ENCODE results near the gene MUC5AC.
"Not testable (repeated sequence)": the region's sequence is repeated elsewhere in the genome, so short reads cannot be mapped to it uniquely, and the experiment has no call there.

Gene MUC5AC

GRCh38 chr11:1162491-1163311 lies 4.9 kb downstream of the MUC5AC start:
- DNase-seq (ENCODE audit: low read depth, low spot score), result no peak

GRCh38 chr11:1163321-1163910 lies 5.7 kb downstream of the MUC5AC start:
- no peaks in the 10 kb centered on the region for H3K36me3 ChIP-seq (ENCODE audit: insufficient read depth, low read length)
- no peak overlapping the region for H3K9ac ChIP-seq (ENCODE audit: insufficient read length)
- TF ChIP-seq EZH2 (IDR thresholded peaks at IDR 0.05) (no peak), POLR2AphosphoS5 (IDR thresholded peaks at IDR 0.05; ENCODE audit: borderline replicate concordance, low read depth, low read length) (no peak), FOXP2 (optimal IDR thresholded peaks at IDR 0.05; ENCODE audit: control extremely low read depth, extremely low read length, insufficient read depth) (no peak)
- no peak for DNase-seq (ENCODE audit: low read depth, low spot score)
- no peaks in the 10 kb centered on the region for H3K9me3 ChIP-seq (ENCODE audit: low read depth, low read length)
- no peak overlapping the region for H3K4me3 ChIP-seq
- no peak overlapping the region for H3K27ac ChIP-seq

More at GRCh38 chr11:1162491-1163311, 4.9 kb downstream of the MUC5AC start:
- no peak overlapping the region for H3K27ac ChIP-seq
- H3K4me3 ChIP-seq, result no peak overlapping the region
- no peak for TF ChIP-seq POLR2AphosphoS5 (IDR thresholded peaks at IDR 0.05; ENCODE audit: borderline replicate concordance, low read depth, low read length)
- no peak for TF ChIP-seq EZH2 (IDR thresholded peaks at IDR 0.05)
- no peak for TF ChIP-seq FOXP2 (optimal IDR thresholded peaks at IDR 0.05; ENCODE audit: control extremely low read depth, extremely low read length, insufficient read depth)
- H3K9me3 ChIP-seq (ENCODE audit: low read depth, low read length), result no peaks in the 10 kb centered on the region
- no peaks in the 10 kb centered on the region for H3K36me3 ChIP-seq (ENCODE audit: insufficient read depth, low read length)
- H3K9ac ChIP-seq (ENCODE audit: insufficient read length), result no peak overlapping the region

- no peak overlapping the region for H3K4me3 ChIP-seq
- H3K36me3 ChIP-seq (ENCODE audit: insufficient read depth, low read length), result no peaks in the 10 kb centered on the region
- H3K9me3 ChIP-seq (ENCODE audit: low read depth, low read length), result no peaks in the 10 kb centered on the region
- no peak overlapping the region for H3K9ac ChIP-seq (ENCODE audit: insufficient read length)
- no peak for TF ChIP-seq POLR2AphosphoS5 (IDR thresholded peaks at IDR 0.05; ENCODE audit: borderline replicate concordance, low read depth, low read length)
- TF ChIP-seq EZH2 (IDR thresholded peaks at IDR 0.05), result no peak
- TF ChIP-seq FOXP2 (optimal IDR thresholded peaks at IDR 0.05; ENCODE audit: control extremely low read depth, extremely low read length, insufficient read depth), result no peak
- no peak for DNase-seq (ENCODE audit: low read depth, low spot score)
- H3K27ac ChIP-seq, result no peak overlapping the region
Measured at GRCh38 chr11:1163911-1164735, 6.4 kb downstream of the MUC5AC start.

GRCh38 chr11:1164779-1165255 lies 7.1 kb downstream of the MUC5AC start:
- not testable (repeated sequence) for H3K9me3 ChIP-seq (ENCODE audit: low read depth, low read length); H3K36me3 ChIP-seq (ENCODE audit: insufficient read depth, low read length)

GRCh38 chr11:1165256-1166041 lies 7.7 kb downstream of the MUC5AC start:
- Histone ChIP-seq H3K27ac (no peak overlapping the region), H3K9ac (ENCODE audit: insufficient read length) (no peak overlapping the region), H3K36me3 (ENCODE audit: insufficient read depth, low read length) (no peaks in the 10 kb centered on the region), H3K9me3 (ENCODE audit: low read depth, low read length) (no peaks in the 10 kb centered on the region), H3K4me3 (no peak overlapping the region)
- TF ChIP-seq FOXP2 (optimal IDR thresholded peaks at IDR 0.05; ENCODE audit: control extremely low read depth, extremely low read length, insufficient read depth) (no peak), POLR2AphosphoS5 (IDR thresholded peaks at IDR 0.05; ENCODE audit: borderline replicate concordance, low read depth, low read length) (no peak), EZH2 (IDR thresholded peaks at IDR 0.05) (no peak)
- no peak for DNase-seq (ENCODE audit: low read depth, low spot score)

More at GRCh38 chr11:1164779-1165255, 7.1 kb downstream of the MUC5AC start:
- not testable (repeated sequence) for H3K27ac ChIP-seq; H3K9ac ChIP-seq (ENCODE audit: insufficient read length); DNase-seq (ENCODE audit: low read depth, low spot score); H3K4me3 ChIP-seq

GRCh38 chr11:1167256-1167655 lies 9.5 kb downstream of the MUC5AC start:
- no peak overlapping the region for H3K27ac ChIP-seq
- no peaks in the 10 kb centered on the region for H3K36me3 ChIP-seq (ENCODE audit: insufficient read depth, low read length)
- no peaks in the 10 kb centered on the region for H3K9me3 ChIP-seq (ENCODE audit: low read depth, low read length)
- no peak overlapping the region for H3K9ac ChIP-seq (ENCODE audit: insufficient read length)
- no peak overlapping the region for H3K4me3 ChIP-seq
- no peak for DNase-seq (ENCODE audit: low read depth, low spot score)
- TF ChIP-seq POLR2AphosphoS5 (IDR thresholded peaks at IDR 0.05; ENCODE audit: borderline replicate concordance, low read depth, low read length) (no peak), FOXP2 (optimal IDR thresholded peaks at IDR 0.05; ENCODE audit: control extremely low read depth, extremely low read length, insufficient read depth) (no peak)

- Histone ChIP-seq H3K9me3 (ENCODE audit: low read depth, low read length) (no peaks in the 10 kb centered on the region), H3K27ac (no peak overlapping the region), H3K36me3 (ENCODE audit: insufficient read depth, low read length) (no peaks in the 10 kb centered on the region), H3K4me3 (no peak overlapping the region), H3K9ac (ENCODE audit: insufficient read length) (no peak overlapping the region)
- DNase-seq (ENCODE audit: low read depth, low spot score), result no peak
- no peak for TF ChIP-seq EZH2 (IDR thresholded peaks at IDR 0.05)
- TF ChIP-seq FOXP2 (optimal IDR thresholded peaks at IDR 0.05; ENCODE audit: control extremely low read depth, extremely low read length, insufficient read depth), result no peak
- TF ChIP-seq POLR2AphosphoS5 (IDR thresholded peaks at IDR 0.05; ENCODE audit: borderline replicate concordance, low read depth, low read length), result no peak
Measured at GRCh38 chr11:1167751-1168231, 10.0 kb downstream of the MUC5AC start.

Data from SK-N-MC (cell line).